Astrocyte of the hippocampus (primary cell): ENCODE data around the gene MRPL49.

Experiments used
- DNase-seq: peaks from one replicate; pipeline ENCODE4 v3.0.0; 2011; ENCODE audit warnings: low read depth, low spot score

MRPL49 gene

DNA sequence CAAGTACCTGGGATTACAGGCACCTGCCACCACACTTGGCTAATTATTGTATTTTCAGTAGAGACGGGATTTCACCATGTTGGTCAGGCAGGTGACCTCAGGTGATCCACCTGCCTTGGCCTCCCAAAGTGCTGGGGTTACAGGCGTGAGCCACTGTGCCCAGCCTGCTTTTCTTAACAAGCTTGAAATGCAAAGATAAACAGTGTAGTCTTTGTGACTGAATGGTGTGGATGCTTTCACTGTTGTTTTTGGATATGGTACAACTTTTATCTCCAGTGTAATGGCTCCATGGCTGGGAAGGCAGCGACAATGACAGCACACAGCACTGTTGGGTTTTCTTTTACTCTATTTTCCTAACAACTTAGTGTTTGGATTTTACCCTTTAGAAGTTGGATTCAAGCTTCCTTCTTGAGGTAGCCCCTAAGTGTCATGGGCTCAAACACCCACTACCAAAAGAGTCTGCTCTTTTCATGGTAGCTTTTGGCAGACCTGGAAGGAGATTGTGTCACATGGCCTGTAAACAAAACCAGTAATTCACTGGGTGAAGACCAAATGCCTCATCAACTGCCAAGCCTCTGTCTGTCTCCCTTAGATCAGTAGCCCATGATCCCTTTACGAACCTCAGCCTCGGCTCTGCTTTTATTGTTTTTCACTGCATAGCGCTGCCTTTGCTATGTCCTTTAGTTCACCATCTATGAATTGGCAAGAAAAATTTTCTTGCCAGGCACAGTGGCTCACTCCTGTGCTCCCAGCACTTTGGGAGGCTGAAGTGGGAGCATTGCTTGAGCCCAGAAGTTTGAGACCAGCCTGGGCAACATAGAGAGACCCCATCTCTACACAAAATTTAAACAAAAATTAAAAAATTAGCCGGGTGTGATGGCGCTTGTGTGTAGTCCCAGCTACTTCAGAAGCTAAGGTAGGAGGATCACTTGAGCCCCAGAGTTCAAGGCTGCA lies 19.7 kb upstream of the MRPL49 start:
- peak; percentile 74 for DNase-seq

DNA sequence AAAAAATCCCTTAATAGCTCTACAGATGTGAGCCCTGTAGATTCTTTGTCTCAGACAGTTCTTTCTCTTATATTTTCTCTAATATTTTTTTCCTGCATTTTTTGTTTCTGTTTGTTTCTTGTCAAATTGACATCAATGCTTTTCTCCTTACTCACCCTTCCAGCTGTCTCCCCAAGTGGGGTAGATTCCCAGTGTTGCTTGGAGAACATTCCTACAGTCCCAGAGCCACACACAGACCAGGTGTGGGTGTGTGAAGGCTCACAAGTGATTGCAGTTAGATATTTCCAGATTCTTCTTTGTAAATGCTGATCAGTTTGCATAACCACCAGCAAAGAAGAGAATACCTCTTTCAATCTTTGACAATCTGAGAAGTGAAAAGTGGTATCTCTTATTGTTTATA lies 18.6 kb upstream of the MRPL49 start:
- no peak for DNase-seq

DNA sequence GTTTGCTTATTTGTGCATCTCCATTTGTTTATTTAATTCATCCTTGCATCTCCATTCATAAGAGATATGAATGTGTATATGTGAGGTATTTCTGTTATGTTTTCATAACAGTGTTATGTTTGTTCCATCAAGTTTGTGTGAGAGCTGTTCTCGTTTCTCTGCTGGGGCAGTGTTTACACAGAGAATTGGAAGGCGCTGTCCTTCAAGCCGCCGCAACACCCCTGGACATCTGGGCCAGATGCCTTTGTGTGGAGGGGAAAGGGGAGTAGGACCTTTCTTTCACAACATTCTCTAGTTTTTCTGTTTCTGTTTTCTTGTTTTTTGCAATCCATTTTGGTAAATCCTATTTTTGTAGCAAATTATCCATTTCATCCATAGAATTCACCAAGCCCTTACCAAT lies 17.5 kb upstream of the MRPL49 start:
- DNase-seq, result no peak

DNA sequence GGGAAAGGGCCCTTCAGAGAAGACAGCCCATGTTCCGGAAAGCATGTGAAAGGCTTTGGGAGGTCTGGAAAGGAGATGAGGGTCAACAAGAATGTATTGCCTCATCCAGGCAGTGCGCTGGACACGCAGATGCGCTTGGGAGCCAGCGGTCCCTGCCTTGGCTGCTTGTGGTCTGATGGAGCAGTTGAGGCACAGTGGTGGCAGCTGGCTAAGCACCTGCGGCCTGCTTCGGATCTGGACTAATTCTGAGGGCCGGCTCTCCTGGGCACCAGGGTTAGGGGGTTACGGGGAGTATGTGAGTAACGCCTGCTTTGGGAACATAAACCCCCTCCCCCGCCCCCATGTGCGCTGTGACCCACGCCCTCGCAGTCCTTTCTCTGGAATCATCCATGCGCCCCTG lies 15.0 kb upstream of the MRPL49 start:
- no peak for DNase-seq

DNA sequence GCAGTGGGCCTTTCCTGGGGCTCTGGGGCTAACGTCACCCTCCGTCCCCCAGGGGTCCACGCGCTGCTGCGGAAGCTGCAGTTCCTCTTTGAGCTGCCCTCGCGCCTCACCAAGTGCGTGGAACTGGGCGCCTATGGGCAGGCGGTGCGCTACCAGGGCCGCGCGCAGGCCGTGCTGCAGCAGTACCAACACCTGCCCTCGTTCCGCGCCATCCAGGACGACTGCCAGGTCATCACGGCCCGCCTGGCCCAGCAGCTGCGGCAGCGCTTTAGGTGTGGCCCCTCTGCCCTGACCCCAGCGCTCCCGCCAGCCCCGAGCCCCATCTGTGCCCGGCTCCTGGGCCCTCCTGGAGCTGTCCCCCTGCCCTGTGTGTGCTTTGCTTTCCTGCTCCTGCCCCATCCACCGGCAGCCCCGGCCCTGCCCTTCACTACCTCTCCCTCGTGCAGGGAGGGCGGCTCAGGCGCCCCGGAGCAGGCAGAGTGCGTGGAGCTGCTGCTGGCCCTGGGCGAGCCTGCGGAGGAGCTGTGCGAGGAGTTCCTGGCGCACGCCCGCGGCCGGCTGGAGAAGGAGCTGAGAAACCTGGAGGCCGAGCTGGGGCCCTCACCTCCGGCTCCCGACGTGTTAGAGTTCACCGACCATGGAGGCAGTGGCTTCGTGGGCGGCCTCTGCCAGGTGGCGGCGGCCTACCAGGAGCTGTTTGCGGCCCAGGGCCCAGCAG lies 14.2 kb upstream of the MRPL49 start:
- no peak for DNase-seq

DNA sequence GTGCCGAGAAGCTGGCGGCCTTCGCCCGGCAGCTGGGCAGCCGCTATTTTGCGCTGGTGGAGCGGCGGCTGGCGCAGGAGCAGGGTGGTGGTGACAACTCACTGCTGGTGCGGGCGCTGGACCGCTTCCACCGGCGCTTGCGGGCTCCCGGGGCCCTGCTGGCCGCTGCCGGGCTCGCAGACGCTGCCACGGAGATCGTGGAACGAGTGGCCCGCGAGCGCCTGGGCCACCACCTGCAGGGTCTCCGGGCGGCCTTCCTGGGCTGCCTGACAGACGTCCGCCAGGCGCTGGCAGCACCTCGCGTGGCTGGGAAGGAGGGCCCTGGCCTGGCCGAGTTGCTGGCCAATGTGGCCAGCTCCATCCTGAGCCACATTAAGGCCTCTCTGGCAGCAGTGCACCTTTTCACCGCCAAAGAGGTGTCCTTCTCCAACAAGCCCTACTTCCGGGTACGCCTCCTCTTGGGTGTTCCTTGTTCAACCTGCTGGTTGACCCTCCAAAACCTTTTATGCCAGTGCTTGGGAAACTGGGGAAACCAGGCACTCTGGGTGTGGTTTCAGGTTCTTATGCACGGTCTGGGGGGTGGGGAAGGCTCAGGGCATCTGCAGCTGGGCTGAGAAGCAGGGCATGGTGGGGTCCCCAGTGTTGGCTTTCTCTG lies 13.5 kb upstream of the MRPL49 start:
- DNase-seq, result no peak

GRCh38 chr11:65109231-65110198 lies 12.6 kb upstream of the MRPL49 start:
- DNase-seq, result no peak

GRCh38 chr11:65110354-65110861 lies 11.7 kb upstream of the MRPL49 start:
- DNase-seq, result peak; percentile 92

- no peak for DNase-seq
These were observed 10.9 kb upstream of the MRPL49 start for GRCh38 chr11:65111159-65111743.

DNA sequence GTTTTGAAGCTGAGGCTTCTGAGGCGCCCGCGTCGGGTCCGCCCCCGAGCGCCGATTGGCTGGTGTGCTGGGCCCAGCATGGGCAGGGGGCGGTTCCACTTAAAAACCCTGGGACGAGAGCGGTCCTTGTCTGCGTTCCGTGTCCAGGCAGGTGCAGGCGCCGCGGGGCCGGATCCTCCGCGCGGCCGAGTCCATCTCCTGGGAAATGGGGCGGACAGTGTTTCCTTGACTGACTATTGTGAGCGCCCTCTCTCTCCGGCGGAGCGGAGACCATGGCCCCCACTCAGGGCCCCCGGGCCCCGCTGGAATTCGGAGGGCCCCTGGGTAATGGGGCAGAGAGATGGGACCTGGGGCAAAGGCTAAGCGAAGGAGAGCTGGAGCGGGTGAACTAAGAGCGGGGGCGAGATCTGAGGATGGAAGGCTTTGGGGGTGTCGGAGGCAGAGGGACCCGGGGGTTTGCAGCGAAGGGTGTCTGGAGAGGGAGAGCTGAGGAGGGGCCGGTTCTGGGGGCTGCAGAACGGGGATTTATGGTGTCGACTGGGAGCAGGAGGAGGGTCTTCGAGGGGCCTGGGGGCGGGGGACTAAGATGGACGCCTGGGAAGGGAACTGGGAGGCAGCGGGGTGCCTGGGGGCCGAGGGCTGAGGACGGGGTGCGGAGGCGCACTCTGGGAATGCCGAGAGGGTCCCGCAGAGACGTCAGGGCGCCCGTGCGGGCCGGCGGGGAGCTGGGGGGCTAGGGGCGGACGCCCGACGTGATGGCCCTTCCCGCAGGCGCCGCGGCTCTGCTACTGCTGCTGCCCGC lies 10.2 kb upstream of the MRPL49 start, which contains the start of gene TM7SF2:
Gene TM7SF2 (plus strand): TSS at position 129 of the 802 bp plus-strand sequence. CDS start 144 bp downstream, at position 273.
- peak; percentile 97 for DNase-seq

DNA sequence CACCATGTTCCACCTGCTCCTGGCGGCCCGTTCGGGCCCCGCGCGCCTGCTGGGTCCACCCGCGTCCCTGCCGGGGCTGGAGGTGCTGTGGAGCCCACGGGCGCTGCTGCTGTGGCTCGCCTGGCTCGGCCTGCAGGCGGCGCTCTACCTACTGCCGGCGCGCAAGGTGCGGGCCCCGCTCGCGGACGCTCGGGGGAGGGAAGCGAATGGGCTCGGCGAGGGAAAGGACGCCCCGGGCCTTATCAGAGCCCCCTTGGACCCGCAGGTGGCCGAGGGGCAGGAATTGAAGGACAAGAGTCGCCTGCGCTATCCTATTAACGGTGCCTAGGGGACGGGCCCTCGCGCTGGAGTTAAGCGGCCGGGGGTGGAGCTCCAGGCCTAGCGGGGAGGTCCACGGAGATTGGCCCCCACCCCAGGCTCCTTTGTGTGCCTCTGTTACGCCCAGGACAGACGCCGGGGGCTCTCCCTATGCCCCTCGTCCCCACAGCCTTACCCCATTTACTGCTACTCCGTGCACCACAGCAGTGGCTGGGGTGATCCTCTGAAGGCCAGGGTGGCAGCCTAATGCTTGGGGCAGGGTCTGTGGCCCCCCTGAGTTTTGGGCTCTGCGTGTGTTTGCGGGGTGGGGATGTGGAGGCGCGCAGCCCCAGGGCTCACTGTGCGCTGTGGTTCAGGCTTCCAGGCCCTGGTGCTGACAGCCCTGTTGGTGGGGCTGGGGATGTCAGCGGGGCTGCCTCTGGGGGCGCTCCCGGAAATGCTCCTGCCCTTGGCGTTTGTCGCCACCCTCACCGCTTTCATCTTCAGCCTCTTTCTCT lies 9.4 kb upstream of the MRPL49 start:
- DNase-seq, result peak; percentile 76

DNA sequence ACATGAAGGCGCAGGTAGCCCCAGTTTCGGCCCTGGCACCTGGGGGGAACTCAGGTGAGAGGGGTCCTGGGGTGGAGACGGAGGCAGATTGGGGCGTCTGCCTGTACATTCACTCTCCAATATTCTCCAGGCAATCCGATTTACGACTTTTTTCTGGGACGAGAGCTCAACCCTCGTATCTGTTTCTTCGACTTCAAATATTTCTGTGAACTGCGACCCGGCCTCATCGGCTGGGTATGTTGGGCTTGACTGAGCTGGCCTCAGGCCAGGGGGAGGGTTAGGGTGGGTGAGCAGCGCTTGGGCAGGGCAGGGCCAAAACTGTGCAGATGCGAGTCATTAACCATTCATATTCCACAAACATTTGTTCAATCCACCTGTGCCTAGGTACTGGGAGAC lies 8.8 kb upstream of the MRPL49 start:
- peak; percentile 47 for DNase-seq

DNA sequence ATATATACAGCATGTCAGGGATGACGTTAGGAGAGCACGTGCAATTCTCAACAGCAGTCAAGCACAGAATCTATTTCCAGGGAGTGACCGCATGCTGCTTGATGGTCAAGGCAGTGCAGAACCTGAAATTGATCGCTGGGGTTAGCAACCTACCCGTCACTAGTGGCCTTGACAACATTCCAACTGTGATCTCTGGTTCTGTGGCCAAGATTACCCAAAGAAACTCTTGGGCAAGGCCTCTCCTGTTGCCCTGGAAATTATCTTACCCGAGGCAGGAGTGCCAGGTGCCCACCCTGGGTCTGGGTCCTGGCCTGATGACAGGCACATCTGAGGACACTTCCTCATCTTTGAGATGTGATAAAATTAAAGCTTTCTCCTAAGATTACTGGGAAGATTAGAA lies 8.3 kb upstream of the MRPL49 start:
- no peak for DNase-seq

- no peak for DNase-seq
These were observed 7.5 kb upstream of the MRPL49 start for GRCh38 chr11:65114538-65115171.

DNA sequence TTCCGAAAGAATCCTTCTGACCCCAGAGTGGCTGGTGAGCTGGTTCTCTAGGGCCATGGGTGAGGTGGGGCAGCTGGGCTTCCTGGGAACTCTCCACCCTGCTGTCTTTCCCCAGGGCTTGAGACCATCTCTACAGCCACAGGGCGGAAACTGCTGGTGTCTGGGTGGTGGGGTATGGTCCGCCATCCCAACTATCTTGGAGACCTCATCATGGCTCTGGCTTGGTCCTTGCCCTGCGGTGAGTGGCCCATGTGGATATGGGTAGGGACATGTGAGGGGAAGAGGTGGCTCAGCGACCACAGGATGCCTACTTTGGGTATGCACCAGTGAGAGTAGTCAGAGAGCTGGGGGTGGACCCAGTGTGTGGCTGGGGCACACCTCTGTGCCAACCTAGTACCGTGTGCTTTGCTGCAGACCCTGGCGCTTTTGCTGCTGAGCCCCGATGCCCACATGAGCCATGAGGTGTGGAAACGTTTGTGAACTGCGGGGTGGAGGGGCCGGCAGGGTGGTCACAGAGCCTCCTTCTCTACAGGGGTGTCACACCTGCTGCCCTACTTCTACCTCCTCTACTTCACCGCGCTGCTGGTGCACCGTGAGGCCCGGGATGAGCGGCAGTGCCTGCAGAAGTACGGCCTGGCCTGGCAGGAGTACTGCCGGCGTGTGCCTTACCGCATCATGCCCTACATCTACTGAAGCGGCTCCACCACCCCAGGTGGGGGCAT lies 6.6 kb upstream of the MRPL49 start:
- DNase-seq, result no peak

DNA sequence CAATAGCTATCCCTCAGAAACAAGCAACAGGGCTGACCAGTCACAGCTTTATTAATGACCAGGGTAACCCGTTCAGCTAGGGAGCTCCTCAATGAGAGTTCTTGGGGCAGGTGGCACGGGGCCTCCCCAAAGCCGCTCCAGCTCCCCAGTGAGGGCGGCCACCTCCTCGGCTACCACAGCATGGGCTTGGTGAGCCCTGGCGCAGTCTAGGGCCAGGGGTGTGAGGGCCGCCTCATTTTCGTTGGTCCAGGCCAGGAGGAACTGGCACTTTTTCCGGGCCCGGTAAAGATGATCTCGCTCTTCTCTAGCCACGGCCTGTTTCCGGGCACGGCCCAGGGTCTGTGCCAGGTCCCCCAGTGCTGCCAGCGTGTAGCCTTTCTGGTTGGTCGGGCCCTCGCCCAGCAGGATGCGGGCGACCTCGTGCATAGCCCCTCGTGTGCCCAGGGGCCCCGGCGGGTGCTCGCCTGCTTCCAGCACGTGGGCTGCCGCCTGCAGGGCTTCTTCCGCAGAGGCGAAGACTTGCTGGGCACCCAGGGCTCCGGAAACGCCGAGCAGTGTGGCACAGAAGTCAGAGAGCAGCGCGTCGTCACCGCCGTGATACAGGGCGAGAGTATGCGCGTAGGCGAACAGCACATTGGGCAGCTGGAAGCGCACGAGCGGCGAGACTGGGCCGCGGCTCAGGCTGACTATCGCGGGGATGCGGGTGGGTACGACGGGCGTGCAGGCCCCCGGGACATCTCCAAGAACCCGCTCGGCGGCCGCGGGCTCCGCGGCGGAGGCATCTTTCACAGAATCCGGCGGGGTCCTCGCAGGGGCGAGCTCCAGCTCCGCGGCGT lies 5.5 kb upstream of the MRPL49 start:
- DNase-seq, result peak; percentile 75
